A549 (cell line): ENCODE data around the gene CDK5RAP2. TPM values are rescaled to one million over a fixed set of nuclear protein-coding genes. Genes with fewer than 3 reads are reported as not detected.

Source experiments
- ATAC-seq, 2 experiments: fragments of 200-7000 bp in 1 of 2; fragments of >200 bp in 1 of 2; cut with Nextera tagmentation in 1 of 2; cut with Tn5 transposase in 1 of 2; 3 replicates each; pipeline versions ENCODE4 v1.8.0 to v1.9.1; 2018 to 2020; ENCODE audit warnings: mild to moderate bottlenecking in 1 of 2, moderate library complexity in 1 of 2
- CTCF ChIA-PET: fragments of 300-600 bp; sonication (Branson Sonifier 250); formaldehyde crosslinking; extraction: SDS; loops from one replicate; lab custom pipeline; 2021; ENCODE audit warnings: antibody characterized with exemption, inconsistent platforms; lab: Yijun Ruan, JAX
- POLR2A ChIA-PET: fragments of 350-600 bp; formaldehyde crosslinking; extraction: SDS; loops from one replicate; lab custom pipeline; 2021; ENCODE audit warnings: antibody characterized with exemption, inconsistent platforms; lab: Yijun Ruan, JAX
- DNase-seq, 2 experiments: peaks; one replicate each; pipeline versions ENCODE4 v3.0.0 to v3.0.0-alpha.2; 2011 to 2016; ENCODE audit warnings: low read depth in 1 of 2, low spot score in 1 of 2
- FAIRE-seq: peaks from 2 replicates; lab custom pipeline; 2011; peaks lifted over from hg19 to GRCh38; lab: Jason Lieb, UNC
- H3K27ac ChIP-seq, 2 experiments: fragments of >200 bp; sonication (Bioruptor Twin); formaldehyde crosslinking; 3 replicates each; pipeline ENCODE4 v1.5.1; 2016 to 2017
- H3K4me1 ChIP-seq: fragments of >200 bp; sonication (Bioruptor Twin); formaldehyde crosslinking; 3 replicates; pipeline ENCODE4 v1.6.1; 2016
- H3K4me2 ChIP-seq: fragments of >200 bp; sonication (Bioruptor Twin); formaldehyde crosslinking; 3 replicates; pipeline ENCODE4 v1.6.1; 2016
- H3K4me3 ChIP-seq: fragments of >200 bp; sonication (Bioruptor Twin); formaldehyde crosslinking; 3 replicates; pipeline ENCODE4 v1.5.1; 2016
- H3K9me3 ChIP-seq: fragments of >200 bp; sonication (Bioruptor Twin); formaldehyde crosslinking; 3 replicates; pipeline ENCODE4 v1.6.1; 2016
- CBX2 ChIP-seq: fragments of 200-600 bp; sonication (generic); IDR thresholded peaks from 2 replicates; pipeline ENCODE4 v1.6.1; 2016; ENCODE audit warnings: low read depth, mild to moderate bottlenecking, borderline replicate concordance
- CHD2 ChIP-seq: fragments of 150-350 bp; IDR thresholded peaks from 2 replicates; pipeline ENCODE4 v1.6.1; 2014; ENCODE audit warnings: low read length; ENCODE audit not compliant: partially characterized antibody
- FOSB ChIP-seq: fragments of 250-450 bp; sonication (Bioruptor Pico); IDR thresholded peaks from 2 replicates; pipeline ENCODE4 v1.5.0; 2020; ENCODE audit warnings: mild to moderate bottlenecking, moderate library complexity
- FOXS1 ChIP-seq: fragments of 250-450 bp; sonication (Bioruptor Pico); IDR thresholded peaks from 2 replicates; pipeline ENCODE4 v1.5.0; 2020; ENCODE audit warnings: mild to moderate bottlenecking, moderate library complexity
- GATA3 ChIP-seq: IDR thresholded peaks from 2 replicates; pipeline ENCODE4 v1.6.1; 2012; ENCODE audit warnings: borderline replicate concordance
- HOXB13 ChIP-seq: fragments of 250-450 bp; sonication (Bioruptor Pico); IDR thresholded peaks from 2 replicates; pipeline ENCODE4 v1.5.0; 2020; ENCODE audit warnings: low read depth, mild to moderate bottlenecking, moderate library complexity
- JUN ChIP-seq, 2 experiments: fragments of >200 bp; sonication (Bioruptor Twin); formaldehyde crosslinking; IDR thresholded peaks; 2 replicates in 1 of 2; 3 replicates in 1 of 2; pipeline ENCODE4 v1.6.1; 2016 to 2017
- JUNB ChIP-seq: fragments of >200 bp; sonication (Bioruptor Twin); formaldehyde crosslinking; IDR thresholded peaks from 2 replicates; pipeline ENCODE4 v1.6.1; 2016
- MYC ChIP-seq: IDR thresholded peaks from 2 replicates; pipeline ENCODE4 v1.6.1; 2012; ENCODE audit warnings: mild to moderate bottlenecking, inconsistent platforms, low read length, improper control_type of control experiment, borderline replicate concordance
- NFE2L2 ChIP-seq: fragments of 150-350 bp; conservative IDR thresholded peaks from 2 replicates; pipeline ENCODE4 v1.6.1; 2014; ENCODE audit warnings: low read length
- PHF8 ChIP-seq: fragments of 200-600 bp; sonication (generic); IDR thresholded peaks from 2 replicates; pipeline ENCODE4 v1.6.1; 2016; ENCODE audit warnings: low read depth, mild to moderate bottlenecking, antibody characterized with exemption, moderate library complexity, borderline replicate concordance
- RCOR1 ChIP-seq: fragments of 150-350 bp; IDR thresholded peaks from 2 replicates; pipeline ENCODE4 v1.6.1; 2014; ENCODE audit warnings: antibody characterized with exemption, low read length, low read depth
- RFX5 ChIP-seq: fragments of 450-650 bp; IDR thresholded peaks from 2 replicates; pipeline ENCODE4 v1.7.1; 2014; ENCODE audit warnings: antibody characterized with exemption, mild to moderate bottlenecking, moderate library complexity
- SMC3 ChIP-seq: fragments of >200 bp; sonication (Bioruptor Twin); formaldehyde crosslinking; IDR thresholded peaks from 3 replicates; pipeline ENCODE4 v1.6.1; 2018; ENCODE audit warnings: inconsistent platforms
- TFCP2L1 ChIP-seq: fragments of 250-450 bp; sonication (Bioruptor Pico); IDR thresholded peaks from 2 replicates; pipeline ENCODE4 v1.5.0; 2021; ENCODE audit warnings: mild to moderate bottlenecking
- ZNF302 ChIP-seq: fragments of 250-450 bp; sonication (Bioruptor Pico); IDR thresholded peaks from 2 replicates; pipeline ENCODE4 v1.9.0; 2021; ENCODE audit warnings: inconsistent platforms, mild to moderate bottlenecking, moderate library complexity
- WGBS: methylation state at CpG from one replicate; pipeline ENCODE4 v1.1.6; 2017; ENCODE audit errors: missing lambda C conversion rate; 5-methylcytosine and 5-hydroxymethylcytosine counted together
- polyA plus RNA-seq, 4 experiments: library from polyadenylated mRNA; depleted of rRNA in 3 of 4; stranded (reverse); fragments of >200 nt; fragmentation: RNase III in 1 of 4; extraction: RNeasy Plus Mini Kit Qiagen cat#74134 plus additional on column Dnase treatment in 1 of 4; gene quantifications; 2 replicates in 3 of 4; 3 replicates in 1 of 4; pipeline ENCODE4 v1.2.3, GENCODE V29; 2011 to 2017
- TF ChIP-seq, protein P1 (sequence below): fragments of >200 bp; sonication (Bioruptor Twin); formaldehyde crosslinking; IDR thresholded peaks from 3 replicates; pipeline ENCODE4 v1.6.1; 2016
- TF ChIP-seq, protein P2 (sequence below): fragments of 450-650 bp; IDR thresholded peaks from 2 replicates; pipeline ENCODE4 v1.6.1; 2014; ENCODE audit warnings: antibody characterized with exemption
- TF ChIP-seq, protein P3 (sequence below): IDR thresholded peaks from 2 replicates; pipeline ENCODE4 v1.6.1; 2012
- TF ChIP-seq, protein P4 (sequence below): fragments of >200 bp; sonication (Bioruptor Twin); formaldehyde crosslinking; IDR thresholded peaks from 3 replicates; pipeline ENCODE4 v1.5.1; 2016

The CDK5RAP2 gene
- polyA plus RNA-seq, 2 of the 4 experiments (the other 2 are of a cell fraction), result 29.1 to 44.6 TPM

DNA sequence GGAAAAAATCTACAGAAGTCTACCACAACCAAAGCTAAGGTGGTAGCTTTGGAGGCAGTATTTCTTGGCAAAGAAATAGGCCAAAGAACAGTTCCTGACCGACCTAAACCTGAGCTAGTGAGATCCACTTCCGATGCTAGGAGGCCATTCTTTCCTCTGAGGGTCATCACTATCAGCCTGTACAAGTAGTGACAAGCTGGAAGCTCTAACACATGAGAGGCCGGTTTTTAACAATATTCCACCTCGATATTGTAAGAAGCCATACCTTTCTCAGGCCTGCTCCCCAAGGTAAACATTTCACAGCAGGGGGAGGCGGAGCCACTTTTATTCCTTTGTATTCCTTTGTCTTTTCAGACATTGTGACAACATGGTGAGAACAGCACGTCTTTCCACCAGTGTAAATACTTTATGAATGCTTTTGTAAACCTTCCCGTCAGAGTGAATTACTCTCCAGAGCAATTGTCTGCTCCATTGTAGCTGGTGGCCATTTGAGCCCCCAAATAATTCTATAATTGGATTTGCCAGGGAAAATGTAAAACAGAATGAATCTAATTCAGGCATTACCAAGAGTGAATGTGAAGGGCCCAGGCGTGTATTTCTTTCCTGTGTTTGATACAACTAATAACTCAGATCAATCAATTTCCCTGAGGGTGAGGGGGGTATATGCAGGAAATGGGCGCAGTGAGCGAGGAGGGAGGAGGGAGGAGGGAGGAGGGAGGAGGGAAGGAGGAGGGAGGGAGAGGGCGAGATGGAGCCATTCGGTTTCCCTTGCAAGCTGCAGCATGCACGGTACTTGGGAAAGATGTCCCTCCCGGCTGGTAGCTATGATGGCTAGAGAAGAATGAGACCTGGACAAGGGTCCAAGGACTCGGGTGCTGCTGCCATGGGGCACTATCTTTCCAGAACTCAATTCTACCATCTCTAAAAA is 166.6 kb downstream of the CDK5RAP2 start (continued):
- TF ChIP-seq RFX5 (no peak), RCOR1 (no peak), HOXB13 (CRISPR knock-in tag) (no peak), ZNF302 (CRISPR knock-in tag) (no peak), CBX2 (no peak), FOXS1 (no peak), MYC (no peak), FOSB (no peak), PHF8 (no peak), GATA3 (no peak)
- TF ChIP-seq, protein P1, sequence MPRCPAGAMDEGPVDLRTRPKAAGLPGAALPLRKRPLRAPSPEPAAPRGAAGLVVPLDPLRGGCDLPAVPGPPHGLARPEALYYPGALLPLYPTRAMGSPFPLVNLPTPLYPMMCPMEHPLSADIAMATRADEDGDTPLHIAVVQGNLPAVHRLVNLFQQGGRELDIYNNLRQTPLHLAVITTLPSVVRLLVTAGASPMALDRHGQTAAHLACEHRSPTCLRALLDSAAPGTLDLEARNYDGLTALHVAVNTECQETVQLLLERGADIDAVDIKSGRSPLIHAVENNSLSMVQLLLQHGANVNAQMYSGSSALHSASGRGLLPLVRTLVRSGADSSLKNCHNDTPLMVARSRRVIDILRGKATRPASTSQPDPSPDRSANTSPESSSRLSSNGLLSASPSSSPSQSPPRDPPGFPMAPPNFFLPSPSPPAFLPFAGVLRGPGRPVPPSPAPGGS, result no peak
- TF ChIP-seq, all 56 proteins: peak for 0

DNA sequence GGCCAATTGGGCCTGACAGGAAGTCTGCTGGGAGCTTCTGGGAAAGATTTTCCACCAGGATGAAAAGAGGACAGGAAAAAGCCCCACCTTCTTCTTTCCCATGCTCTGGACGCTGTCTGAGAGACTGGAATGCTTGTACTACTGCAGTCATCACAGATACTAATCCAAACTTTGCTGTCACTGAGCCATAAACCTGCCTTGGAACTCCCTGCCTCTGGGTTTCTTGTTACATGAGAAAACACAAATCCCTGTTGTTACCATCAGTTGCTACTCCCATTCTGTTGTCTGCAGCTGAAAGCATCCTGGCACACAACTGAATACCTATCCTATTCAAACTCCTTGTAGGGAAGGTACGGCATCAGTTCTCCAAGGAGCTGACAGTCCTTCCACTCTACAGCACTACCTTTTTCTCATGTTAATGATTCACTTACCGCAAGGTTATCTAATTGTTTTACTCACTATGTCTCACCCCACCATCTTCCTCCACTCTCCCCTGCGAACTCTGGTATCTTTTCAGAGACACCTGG is 167.5 kb downstream of the CDK5RAP2 start:
- TF ChIP-seq, protein P2, sequence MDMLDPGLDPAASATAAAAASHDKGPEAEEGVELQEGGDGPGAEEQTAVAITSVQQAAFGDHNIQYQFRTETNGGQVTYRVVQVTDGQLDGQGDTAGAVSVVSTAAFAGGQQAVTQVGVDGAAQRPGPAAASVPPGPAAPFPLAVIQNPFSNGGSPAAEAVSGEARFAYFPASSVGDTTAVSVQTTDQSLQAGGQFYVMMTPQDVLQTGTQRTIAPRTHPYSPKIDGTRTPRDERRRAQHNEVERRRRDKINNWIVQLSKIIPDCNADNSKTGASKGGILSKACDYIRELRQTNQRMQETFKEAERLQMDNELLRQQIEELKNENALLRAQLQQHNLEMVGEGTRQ, result no peak
- no peak for TF ChIP-seq NFE2L2
- H3K9me3 ChIP-seq, result no peaks in the 10 kb centered on the region
- no peak overlapping the region for H3K4me2 ChIP-seq
- CTCF ChIA-PET, result no interaction called here
- no peak overlapping the region for H3K27ac ChIP-seq
- DNase-seq (no peak), FAIRE-seq (no peak), ATAC-seq (no peak)
- POLR2A ChIA-PET, result no interaction called here
- 87% methylated on average over 4 of the region's 4 CpGs for WGBS
- H3K4me1 ChIP-seq, result no peaks in the 10 kb centered on the region
- H3K4me3 ChIP-seq, result no peak overlapping the region

DNA sequence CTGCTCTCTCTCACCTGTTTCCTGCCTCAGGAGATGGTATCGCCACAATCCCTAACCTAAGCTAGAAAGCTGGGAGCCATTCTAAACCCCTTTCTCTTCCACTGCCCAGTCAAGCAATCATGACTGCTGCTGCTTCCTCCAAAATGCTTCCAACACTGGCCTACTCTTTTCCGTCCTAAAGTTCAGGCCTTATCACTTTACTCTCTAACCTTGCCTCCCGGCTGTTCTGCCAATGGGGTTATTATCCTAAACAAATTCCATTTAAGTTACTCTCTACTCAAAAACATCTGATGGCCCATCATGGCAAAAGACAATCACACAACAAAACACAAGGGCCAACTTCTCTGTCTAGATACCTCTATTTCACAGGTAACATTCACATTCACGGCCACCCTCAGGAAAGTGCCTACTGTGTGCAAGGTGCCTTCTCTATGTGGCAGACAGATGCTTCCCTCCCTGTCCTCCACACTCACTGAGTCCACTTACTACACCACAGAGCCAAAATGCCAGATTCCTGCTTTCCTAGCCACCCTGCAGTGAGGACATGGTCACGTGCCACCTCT is 168.0 kb downstream of the CDK5RAP2 start:
- TF ChIP-seq, protein P3, sequence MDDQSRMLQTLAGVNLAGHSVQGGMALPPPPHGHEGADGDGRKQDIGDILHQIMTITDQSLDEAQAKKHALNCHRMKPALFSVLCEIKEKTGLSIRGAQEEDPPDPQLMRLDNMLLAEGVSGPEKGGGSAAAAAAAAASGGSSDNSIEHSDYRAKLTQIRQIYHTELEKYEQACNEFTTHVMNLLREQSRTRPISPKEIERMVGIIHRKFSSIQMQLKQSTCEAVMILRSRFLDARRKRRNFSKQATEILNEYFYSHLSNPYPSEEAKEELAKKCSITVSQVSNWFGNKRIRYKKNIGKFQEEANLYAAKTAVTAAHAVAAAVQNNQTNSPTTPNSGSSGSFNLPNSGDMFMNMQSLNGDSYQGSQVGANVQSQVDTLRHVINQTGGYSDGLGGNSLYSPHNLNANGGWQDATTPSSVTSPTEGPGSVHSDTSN, result no peak
- no peak for TF ChIP-seq JUN (IDR thresholded peaks at IDR 0.05)
- no peak for TF ChIP-seq RCOR1
- TF ChIP-seq, protein P2, result no peak
- no peak for TF ChIP-seq TFCP2L1
- TF ChIP-seq, protein P4, sequence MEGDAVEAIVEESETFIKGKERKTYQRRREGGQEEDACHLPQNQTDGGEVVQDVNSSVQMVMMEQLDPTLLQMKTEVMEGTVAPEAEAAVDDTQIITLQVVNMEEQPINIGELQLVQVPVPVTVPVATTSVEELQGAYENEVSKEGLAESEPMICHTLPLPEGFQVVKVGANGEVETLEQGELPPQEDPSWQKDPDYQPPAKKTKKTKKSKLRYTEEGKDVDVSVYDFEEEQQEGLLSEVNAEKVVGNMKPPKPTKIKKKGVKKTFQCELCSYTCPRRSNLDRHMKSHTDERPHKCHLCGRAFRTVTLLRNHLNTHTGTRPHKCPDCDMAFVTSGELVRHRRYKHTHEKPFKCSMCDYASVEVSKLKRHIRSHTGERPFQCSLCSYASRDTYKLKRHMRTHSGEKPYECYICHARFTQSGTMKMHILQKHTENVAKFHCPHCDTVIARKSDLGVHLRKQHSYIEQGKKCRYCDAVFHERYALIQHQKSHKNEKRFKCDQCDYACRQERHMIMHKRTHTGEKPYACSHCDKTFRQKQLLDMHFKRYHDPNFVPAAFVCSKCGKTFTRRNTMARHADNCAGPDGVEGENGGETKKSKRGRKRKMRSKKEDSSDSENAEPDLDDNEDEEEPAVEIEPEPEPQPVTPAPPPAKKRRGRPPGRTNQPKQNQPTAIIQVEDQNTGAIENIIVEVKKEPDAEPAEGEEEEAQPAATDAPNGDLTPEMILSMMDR, result no peak
- TF ChIP-seq JUNB, result no peak
- no peak for TF ChIP-seq CHD2
- TF ChIP-seq SMC3, result no peak
- TF ChIP-seq HOXB13 (CRISPR knock-in tag), result no peak
- ChIA-PET POLR2A (no interaction called here), CTCF (interaction anchor here (1.1 kb wide), 1 partner anchor 12 kb away, joined by 3 read pairs; no protein-coding TSS in a partner anchor)
- ATAC-seq (no peak), FAIRE-seq (no peak), DNase-seq (no peak)
- 94% methylated on average over 5 of the region's 5 CpGs for WGBS
- no peak overlapping the region for H3K27ac ChIP-seq
- no peaks in the 10 kb centered on the region for H3K9me3 ChIP-seq
- no peak overlapping the region for H3K4me2 ChIP-seq
- H3K4me3 ChIP-seq, result no peak overlapping the region
- no peaks in the 10 kb centered on the region for H3K4me1 ChIP-seq
